NCI-H2081 (cell line): Measurements from ENCODE around the gene SH3BP5L.
A peak's percentile ranks its signal among the peaks of the same experiment; 100 is the strongest.
"Not testable (repeated sequence)": the region's sequence is repeated elsewhere in the genome, so short reads cannot be mapped to it uniquely, and the experiment has no call there.

ENCODE experiments used
- DNase-seq, 2 experiments: peaks; one replicate each; lab custom pipeline; 2025; lab: John Stamatoyannopoulos, UW

The SH3BP5L gene

DNA sequence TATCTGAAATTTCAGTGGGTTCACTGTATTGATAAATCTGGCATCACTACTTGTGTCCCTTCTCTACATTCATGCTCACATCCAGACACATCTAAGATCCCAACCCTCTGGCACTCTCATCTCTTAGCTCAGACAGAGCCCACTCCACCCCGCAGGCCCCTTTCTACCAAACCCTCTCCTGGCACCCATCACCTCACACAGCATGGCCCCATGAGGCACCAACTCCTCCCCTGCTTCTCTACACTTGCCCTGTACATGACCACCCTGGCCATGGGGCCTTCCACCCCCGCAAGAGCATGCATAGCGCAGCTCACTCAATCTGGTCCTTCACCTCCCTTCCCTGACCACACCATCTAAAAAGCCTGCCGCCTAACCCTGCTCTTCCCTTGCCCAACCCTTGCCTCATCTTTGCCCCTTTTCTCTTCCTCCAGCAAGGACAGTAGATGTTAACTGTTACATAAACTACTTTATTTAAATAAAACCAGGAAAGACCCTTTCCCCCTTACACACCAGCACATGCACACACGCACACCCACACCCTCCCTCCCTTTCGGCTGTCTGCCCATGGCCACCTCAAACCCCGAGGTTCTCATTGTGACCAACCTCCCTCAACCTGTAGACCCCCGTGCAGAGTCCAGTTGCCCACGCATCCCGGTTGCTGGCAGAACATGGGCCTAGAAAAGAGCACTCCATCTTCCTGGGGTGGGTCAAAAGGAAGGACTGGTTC is 15.6 kb downstream of the SH3BP5L start:
- DNase-seq = no peak

GRCh38 chr1:248808876-248809275 is 16.8 kb downstream of the SH3BP5L start:
- no peak for DNase-seq

- peak in 1 of 2 experiments; percentile 24 for DNase-seq
Observed at GRCh38 chr1:248807067-248807737, 18.5 kb downstream of the SH3BP5L start.

DNA sequence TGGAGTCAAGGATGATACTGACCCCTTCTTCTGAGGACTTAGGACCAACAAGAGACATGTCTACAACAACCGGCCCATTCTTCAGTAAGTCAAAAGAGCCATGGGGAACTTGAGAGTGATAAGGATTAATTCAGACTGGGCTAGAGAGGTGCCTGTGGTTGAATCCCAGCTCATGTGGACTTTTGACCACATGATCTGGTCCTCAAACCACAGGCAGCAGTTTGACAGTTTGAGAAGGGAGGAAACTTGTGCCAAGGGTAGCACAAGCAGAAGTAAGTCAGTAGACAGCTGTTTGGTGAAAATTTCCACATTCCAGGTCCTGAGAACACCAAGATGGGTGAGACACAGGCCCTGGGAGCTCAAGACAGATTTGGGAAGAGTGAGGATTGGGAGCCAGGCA is 19.8 kb downstream of the SH3BP5L start:
- no peak for DNase-seq

DNA sequence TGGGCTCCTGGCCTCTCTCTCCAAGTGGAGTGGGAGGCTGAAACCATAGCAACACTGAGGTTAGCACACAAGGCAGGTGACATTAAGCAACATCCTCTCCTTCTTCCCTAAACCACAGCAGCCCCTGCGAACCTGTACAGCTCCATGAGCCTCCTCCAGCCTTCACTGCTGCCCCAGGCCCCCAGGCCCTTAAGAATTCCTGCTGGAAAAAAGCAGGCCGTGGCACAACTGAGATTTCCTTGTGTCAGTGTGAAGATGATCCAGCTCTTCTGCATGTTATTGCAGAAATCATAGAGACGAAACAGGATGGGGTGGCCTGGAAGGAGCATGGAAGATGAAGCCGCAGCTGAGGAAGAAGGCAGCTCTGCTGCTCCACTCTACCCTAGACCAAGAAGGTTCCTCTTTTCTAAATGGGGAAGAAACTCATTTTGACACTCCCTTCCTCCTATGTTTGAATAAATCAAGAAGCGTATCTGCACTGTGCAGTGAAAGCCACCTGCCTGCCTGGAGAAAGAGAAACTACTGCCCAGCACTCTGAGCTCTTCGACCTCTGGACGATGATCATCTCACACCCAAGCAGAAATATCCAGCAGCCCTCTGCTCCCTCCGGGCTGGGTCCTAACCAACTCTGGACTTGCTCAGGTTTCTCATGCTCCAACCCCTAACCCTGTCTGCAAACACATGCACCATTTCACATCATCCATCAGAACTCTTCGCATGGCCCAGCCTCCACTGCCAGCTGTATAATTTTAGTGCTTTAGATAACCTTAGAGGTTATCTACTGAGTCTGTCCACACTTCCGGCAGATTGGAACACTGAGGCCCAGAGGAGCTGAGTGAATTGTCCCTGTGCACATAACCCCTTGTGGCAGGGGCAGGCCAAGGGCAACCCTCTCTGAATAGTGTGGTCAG is 20.7 kb downstream of the SH3BP5L start:
- DNase-seq = no peak

- DNase-seq = not testable (repeated sequence)
Observed at GRCh38 chr1:248803501-248803900, 22.2 kb downstream of the SH3BP5L start.

GRCh38 chr1:248802454-248802853 is 23.3 kb downstream of the SH3BP5L start:
- DNase-seq = no peak

DNA sequence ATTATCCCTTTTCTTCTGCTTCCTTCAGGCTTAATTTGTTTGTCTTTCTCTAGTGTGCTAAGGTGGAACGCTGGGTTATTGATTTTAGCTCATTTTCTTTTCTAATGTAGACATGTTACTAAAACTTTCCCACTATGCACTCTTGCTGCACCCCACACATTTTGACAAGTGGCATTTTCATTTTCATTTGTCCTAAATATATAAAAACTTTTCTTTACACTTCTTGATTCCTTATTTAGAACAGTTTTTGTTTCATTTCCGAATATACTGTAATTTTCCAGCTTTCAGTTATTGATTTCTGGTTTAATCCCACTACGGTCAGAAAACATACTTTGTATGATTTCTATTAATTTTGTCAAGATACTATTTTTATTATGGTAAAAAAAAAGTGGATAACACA is 25.3 kb downstream of the SH3BP5L start:
- DNase-seq = no peak

GRCh38 chr1:248798791-248799190 is 26.9 kb downstream of the SH3BP5L start:
- DNase-seq = no peak

DNA sequence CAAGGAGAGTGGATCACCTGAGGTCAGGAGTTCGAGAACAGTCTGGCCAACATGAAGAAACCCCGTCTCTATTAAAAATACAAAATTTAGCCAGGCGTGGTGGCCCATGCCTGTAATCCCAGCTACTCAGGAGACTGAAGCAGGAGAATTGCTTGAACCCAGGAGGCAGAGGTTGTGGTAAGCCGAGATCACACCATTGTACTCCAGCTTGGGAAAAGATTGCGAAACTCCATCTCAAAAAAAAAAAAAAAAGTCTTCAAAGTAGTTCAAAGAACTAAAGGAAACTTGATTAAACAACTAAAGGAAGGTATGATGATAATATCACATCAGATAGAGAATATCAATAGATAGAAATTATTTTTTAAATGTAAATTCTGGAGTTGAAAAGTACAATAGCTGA is 31.1 kb downstream of the SH3BP5L start:
- not testable (repeated sequence) for DNase-seq

GRCh38 chr1:248793592-248793991 is 32.1 kb downstream of the SH3BP5L start:
- DNase-seq = peak; percentile 12 to 53

DNA sequence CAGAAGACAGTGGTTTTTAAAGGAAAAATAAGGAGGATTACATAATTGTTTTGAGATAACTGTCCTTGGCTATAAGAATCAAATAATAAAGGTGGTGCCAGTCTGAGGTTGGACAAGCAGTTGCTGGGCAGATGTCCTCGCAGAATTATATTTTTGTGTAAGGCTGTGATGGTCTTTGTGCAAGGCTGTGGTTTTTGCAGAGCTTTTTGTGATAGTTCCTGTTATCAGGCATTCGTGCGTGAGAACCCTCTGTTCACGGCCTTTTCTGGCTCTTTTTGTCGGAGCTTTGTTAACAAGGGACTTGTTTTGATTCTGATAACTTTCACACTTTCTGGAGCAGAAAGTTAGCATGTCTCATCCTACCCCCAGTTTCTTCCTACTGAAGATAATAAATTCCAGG is 33.4 kb downstream of the SH3BP5L start:
- no peak for DNase-seq

DNA sequence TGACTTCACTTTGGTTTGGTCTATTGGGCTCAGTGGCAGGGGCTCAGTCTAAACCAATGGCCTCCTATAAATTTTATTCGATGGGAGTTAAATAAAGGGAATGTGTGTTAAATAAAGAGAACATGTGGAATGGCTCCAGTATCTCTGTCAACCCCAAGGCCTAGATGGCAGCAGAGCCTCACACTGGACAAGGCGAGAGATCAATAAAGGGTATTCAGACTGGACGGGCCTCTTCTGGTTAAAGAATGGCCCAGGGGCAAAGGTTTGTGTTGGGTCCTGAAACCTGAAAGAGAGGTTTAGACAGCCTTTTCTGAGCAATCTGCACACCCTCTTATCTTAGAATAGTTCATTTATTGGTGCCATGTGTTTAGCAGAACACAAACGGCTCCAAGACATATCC is 34.7 kb downstream of the SH3BP5L start:
- DNase-seq = no peak

- DNase-seq = no peak
Observed at GRCh38 chr1:248790456-248790855, 35.3 kb downstream of the SH3BP5L start.

- not testable (repeated sequence) for DNase-seq
Observed at GRCh38 chr1:248789337-248789736, 36.4 kb downstream of the SH3BP5L start.

- DNase-seq = no peak
Observed at GRCh38 chr1:248788327-248788726, 37.4 kb downstream of the SH3BP5L start.

- DNase-seq = no peak
Observed at GRCh38 chr1:248787430-248787829, 38.3 kb downstream of the SH3BP5L start.

- DNase-seq = no peak
Observed at GRCh38 chr1:248786156-248786555, 39.6 kb downstream of the SH3BP5L start.

GRCh38 chr1:248783367-248783766 is 42.3 kb downstream of the SH3BP5L start:
- DNase-seq = no peak

- no peak for DNase-seq
Observed at GRCh38 chr1:248782416-248783141, 43.1 kb downstream of the SH3BP5L start.

GRCh38 chr1:248779350-248779749 is 46.4 kb downstream of the SH3BP5L start:
- no peak for DNase-seq

DNA sequence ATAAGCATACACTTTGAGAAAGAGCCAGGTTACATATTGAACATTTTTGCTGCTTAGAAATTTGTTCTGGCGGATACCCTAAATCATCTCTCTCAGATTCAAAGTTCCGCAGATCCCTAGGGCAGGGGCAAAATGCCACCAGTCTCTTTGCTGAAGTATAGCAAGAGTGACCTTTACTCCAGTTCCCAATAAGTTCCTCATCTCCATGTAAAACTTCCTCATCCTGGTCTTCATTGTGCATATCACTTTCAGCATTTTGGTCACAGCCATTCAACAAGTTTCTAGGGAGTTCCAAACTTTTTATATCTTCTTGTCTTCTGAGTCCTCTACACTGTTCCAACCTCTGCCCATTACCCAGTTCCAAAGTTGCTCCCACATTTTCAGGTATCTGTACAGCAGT is 46.8 kb downstream of the SH3BP5L start:
- no peak for DNase-seq
